Right atrium auricular region (tissue), 2 donors: Measurements from ENCODE around the gene ZBTB9. TPM values are rescaled to one million over a fixed set of nuclear protein-coding genes. Genes with fewer than 3 reads are reported as not detected.
A peak's percentile ranks its signal among the peaks of the same experiment; 100 is the strongest.

Experiments used
- DNase-seq: peaks from one replicate; pipeline ENCODE4 v3.0.0-alpha.2; 2019; ENCODE audit warnings: low spot score
- H3K27ac ChIP-seq, 2 donors: fragments of 200-600 bp; sonication (generic); 1 replicate in 1 of 2; 2 replicates in 1 of 2; pipeline ENCODE4 v1.5.1; 2016 to 2019
- H3K27me3 ChIP-seq, 2 donors: fragments of 200-600 bp; sonication (generic); one replicate each; pipeline versions ENCODE4 v1.5.1 to v1.6.0; 2017 to 2019
- H3K36me3 ChIP-seq: fragments of 200-600 bp; sonication (generic); one replicate; pipeline ENCODE4 v1.5.1; 2016
- H3K4me1 ChIP-seq, 2 donors: fragments of 200-600 bp; sonication (generic); one replicate each; pipeline versions ENCODE4 v1.5.1 to v1.6.0; 2017 to 2019
- H3K4me3 ChIP-seq, 2 donors: fragments of 200-600 bp; sonication (generic); 1 replicate in 1 of 2; 2 replicates in 1 of 2; pipeline ENCODE4 v1.5.1; 2017 to 2019; ENCODE audit warnings: mild to moderate bottlenecking in 1 of 2, moderate library complexity in 1 of 2
- H3K9me3 ChIP-seq, 2 donors: fragments of 200-600 bp; sonication (generic); one replicate each; pipeline ENCODE4 v1.5.1; 2019
- total RNA-seq, 2 donors: library from RNA; depleted of rRNA; stranded (reverse); fragments of >200 nt; gene quantifications; one replicate each; pipeline ENCODE4 v1.1.0, GENCODE V29; 2016
- TF ChIP-seq, protein P1 (sequence below), 2 donors: fragments of 200-600 bp; sonication (generic); IDR thresholded peaks; one replicate each; pipeline ENCODE4 v1.5.1; 2019; ENCODE audit warnings: antibody characterized with exemption in 2 of 2

ZBTB9 gene
- total RNA-seq, 2 donors from 2014 or later = 1.3 to 4.1 TPM

DNA sequence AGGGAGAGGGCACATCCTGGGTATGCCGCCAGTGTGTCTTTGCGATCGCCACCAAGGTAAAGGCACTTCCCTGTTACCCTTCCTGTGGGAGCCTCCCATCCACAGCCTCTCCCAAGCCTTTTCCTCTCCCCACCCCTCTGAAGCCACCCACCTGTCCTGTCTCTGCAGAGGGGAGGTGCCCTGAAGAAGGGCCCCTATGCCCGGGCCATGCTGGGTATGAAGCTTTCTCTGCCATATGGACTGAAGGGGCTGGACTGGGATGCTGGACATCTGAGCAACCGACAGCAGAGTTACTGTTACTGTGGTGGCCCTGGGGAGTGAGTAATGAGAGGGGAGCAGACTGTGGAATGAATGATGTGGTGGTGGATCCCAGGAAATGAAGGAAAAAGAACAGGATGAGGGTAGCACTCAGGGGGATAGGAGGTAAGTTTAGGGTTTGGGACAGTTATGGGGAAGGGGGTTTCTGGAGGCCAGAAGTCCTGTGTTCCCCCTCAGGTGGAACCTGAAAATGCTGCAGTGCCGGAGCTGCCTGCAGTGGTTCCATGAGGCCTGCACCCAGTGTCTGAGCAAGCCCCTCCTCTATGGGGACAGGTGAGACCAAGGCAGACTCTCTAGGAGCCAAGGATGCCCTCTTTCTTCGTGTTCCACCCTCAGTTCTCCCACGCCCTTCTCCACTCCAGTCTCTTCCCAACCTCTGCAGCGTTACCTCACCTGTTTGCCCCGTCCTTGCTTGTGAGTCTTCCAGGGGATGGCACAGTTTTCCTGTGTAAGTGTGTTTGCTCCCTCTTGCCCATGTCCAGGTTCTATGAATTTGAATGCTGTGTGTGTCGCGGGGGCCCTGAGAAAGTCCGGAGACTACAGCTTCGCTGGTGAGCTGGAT, 40.9 kb upstream of the ZBTB9 start:
- TF ChIP-seq, protein P1, sequence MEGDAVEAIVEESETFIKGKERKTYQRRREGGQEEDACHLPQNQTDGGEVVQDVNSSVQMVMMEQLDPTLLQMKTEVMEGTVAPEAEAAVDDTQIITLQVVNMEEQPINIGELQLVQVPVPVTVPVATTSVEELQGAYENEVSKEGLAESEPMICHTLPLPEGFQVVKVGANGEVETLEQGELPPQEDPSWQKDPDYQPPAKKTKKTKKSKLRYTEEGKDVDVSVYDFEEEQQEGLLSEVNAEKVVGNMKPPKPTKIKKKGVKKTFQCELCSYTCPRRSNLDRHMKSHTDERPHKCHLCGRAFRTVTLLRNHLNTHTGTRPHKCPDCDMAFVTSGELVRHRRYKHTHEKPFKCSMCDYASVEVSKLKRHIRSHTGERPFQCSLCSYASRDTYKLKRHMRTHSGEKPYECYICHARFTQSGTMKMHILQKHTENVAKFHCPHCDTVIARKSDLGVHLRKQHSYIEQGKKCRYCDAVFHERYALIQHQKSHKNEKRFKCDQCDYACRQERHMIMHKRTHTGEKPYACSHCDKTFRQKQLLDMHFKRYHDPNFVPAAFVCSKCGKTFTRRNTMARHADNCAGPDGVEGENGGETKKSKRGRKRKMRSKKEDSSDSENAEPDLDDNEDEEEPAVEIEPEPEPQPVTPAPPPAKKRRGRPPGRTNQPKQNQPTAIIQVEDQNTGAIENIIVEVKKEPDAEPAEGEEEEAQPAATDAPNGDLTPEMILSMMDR (IDR thresholded peaks at IDR 0.05) = no peak
- Histone ChIP-seq H3K4me1 (peaks cover 0 to 50% of the 10 kb centered on the region in 2 donors), H3K27me3 (no peaks in the 10 kb centered on the region), H3K9me3 (no peaks in the 10 kb centered on the region), H3K27ac (no peak overlapping the region), H3K4me3 (no peak overlapping the region), H3K36me3 (peaks cover 39% of the 10 kb centered on the region)
- DNase-seq = no peak

GRCh38 chr6:33414592-33415271, 39.6 kb upstream of the ZBTB9 start:
- H3K27ac ChIP-seq = no peak overlapping the region
- TF ChIP-seq, protein P1 (IDR thresholded peaks at IDR 0.05) = no peak
- no peak overlapping the region for H3K4me3 ChIP-seq
- H3K27me3 ChIP-seq = no peaks in the 10 kb centered on the region
- H3K9me3 ChIP-seq = no peaks in the 10 kb centered on the region
- H3K4me1 ChIP-seq = peaks cover 0 to 55% of the 10 kb centered on the region in 2 donors
- peaks cover 39% of the 10 kb centered on the region for H3K36me3 ChIP-seq
- no peak for DNase-seq

GRCh38 chr6:33415831-33416230, 38.5 kb upstream of the ZBTB9 start:
- Histone ChIP-seq H3K4me1 (peaks cover 0 to 57% of the 10 kb centered on the region in 2 donors), H3K9me3 (no peaks in the 10 kb centered on the region), H3K27ac (no peak overlapping the region), H3K36me3 (peaks cover 39% of the 10 kb centered on the region), H3K4me3 (no peak overlapping the region), H3K27me3 (no peaks in the 10 kb centered on the region)
- TF ChIP-seq, protein P1 (IDR thresholded peaks at IDR 0.05) = no peak
- DNase-seq = no peak

- peak overlapping the region; percentile 96 to 97 for H3K27ac ChIP-seq
- H3K27me3 ChIP-seq = no peaks in the 10 kb centered on the region
- TF ChIP-seq, protein P1 (IDR thresholded peaks at IDR 0.05) = no peak
- H3K36me3 ChIP-seq = peaks cover 39% of the 10 kb centered on the region
- no peak for DNase-seq
- H3K4me1 ChIP-seq = peaks cover 0 to 54% of the 10 kb centered on the region in 2 donors
- H3K4me3 ChIP-seq = peak overlapping the region in 1 of 2 donors; percentile 71
- H3K9me3 ChIP-seq = no peaks in the 10 kb centered on the region
Measured at GRCh38 chr6:33416386-33417127, 37.8 kb upstream of the ZBTB9 start.

- TF ChIP-seq, protein P1 (IDR thresholded peaks at IDR 0.05) = no peak
- no peak for DNase-seq
Measured at GRCh38 chr6:33417128-33417902, 37.1 kb upstream of the ZBTB9 start.

More at GRCh38 chr6:33417128-33417902, 37.1 kb upstream of the ZBTB9 start:
- peak overlapping the region; percentile 96 to 97 for H3K27ac ChIP-seq
- H3K4me3 ChIP-seq = peak overlapping the region; percentile 57 to 71
- no peaks in the 10 kb centered on the region for H3K9me3 ChIP-seq
- peaks cover 38% of the 10 kb centered on the region for H3K36me3 ChIP-seq
- peaks cover 0 to 46% of the 10 kb centered on the region in 2 donors for H3K4me1 ChIP-seq
- no peaks in the 10 kb centered on the region for H3K27me3 ChIP-seq
